Ascending aorta (tissue), 2 donors: Measurements from ENCODE around the gene NGRN. TPM values are rescaled to one million over a fixed set of nuclear protein-coding genes. Genes with fewer than 3 reads are reported as not detected.
"Not testable (repeated sequence)": the region's sequence is repeated elsewhere in the genome, so short reads cannot be mapped to it uniquely, and the experiment has no call there.

Source experiments
- DNase-seq, 2 donors: peaks; one replicate each; pipeline ENCODE4 v3.0.0-alpha.2; 2019; ENCODE audit warnings: low spot score in 2 of 2
- H3K27ac ChIP-seq, 2 donors: fragments of 200-600 bp; sonication (generic); one replicate each; pipeline ENCODE4 v1.5.1; 2016 to 2017; ENCODE audit warnings: mild to moderate bottlenecking in 1 of 2
- H3K27me3 ChIP-seq: fragments of 200-600 bp; sonication (generic); one replicate; pipeline ENCODE4 v1.5.1; 2017
- H3K36me3 ChIP-seq, 2 donors: fragments of 200-600 bp; sonication (generic); one replicate each; pipeline ENCODE4 v1.5.1; 2016
- H3K4me1 ChIP-seq, 2 donors: fragments of 200-600 bp; sonication (generic); one replicate each; pipeline ENCODE4 v1.5.1; 2016 to 2017; ENCODE audit warnings: mild to moderate bottlenecking in 1 of 2
- H3K4me3 ChIP-seq, 2 donors: fragments of 200-600 bp; sonication (generic); one replicate each; pipeline ENCODE4 v1.5.1; 2016 to 2017; ENCODE audit warnings: mild to moderate bottlenecking in 1 of 2
- H3K9me3 ChIP-seq, 2 donors: fragments of 200-600 bp; sonication (generic); one replicate each; pipeline ENCODE4 v1.5.1; 2016
- intact Hi-C: fragments of 100-400 bp; cut with DNase I; formaldehyde crosslinking; loops from one replicate; pipeline ENCODE4 v1.15.1; 2023
- total RNA-seq: library from RNA; depleted of rRNA; stranded (reverse); fragments of >200 nt; gene quantifications from one replicate; pipeline ENCODE4 v1.1.0, GENCODE V29; 2016
- TF ChIP-seq, protein P1 (sequence below), 3 experiments: fragments of 200-600 bp in 2 of 3; fragments of 450-650 bp in 1 of 3; sonication (generic) in 2 of 3; IDR thresholded peaks; one replicate each; pipeline ENCODE4 v1.5.1; 2016 to 2019; ENCODE audit warnings: antibody characterized with exemption in 3 of 3, mild to moderate bottlenecking in 1 of 3, moderate library complexity in 1 of 3

NGRN gene
- total RNA-seq, 1 donor from 2014 or later, result 58.0 TPM

DNA sequence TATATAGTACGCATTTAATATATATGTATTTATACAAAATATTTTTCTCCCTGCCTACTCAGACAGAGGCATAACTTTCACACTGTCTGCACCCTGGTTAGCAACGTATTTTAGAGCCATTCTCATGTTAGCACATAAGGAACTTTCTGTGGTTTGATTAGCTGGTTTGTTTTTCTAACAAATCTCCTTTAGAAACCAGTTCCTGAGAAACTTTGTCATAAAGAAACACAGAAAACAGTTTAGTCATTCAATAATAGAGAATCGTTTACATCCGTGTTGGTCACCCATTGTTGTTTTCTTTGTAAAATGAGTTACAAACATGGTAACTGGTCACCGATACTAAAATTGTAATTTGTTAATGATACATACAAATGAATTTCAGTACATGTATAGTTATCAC, 5.9 kb upstream of the NGRN start:
- H3K4me3 ChIP-seq, result no peak overlapping the region
- TF ChIP-seq, protein P1, sequence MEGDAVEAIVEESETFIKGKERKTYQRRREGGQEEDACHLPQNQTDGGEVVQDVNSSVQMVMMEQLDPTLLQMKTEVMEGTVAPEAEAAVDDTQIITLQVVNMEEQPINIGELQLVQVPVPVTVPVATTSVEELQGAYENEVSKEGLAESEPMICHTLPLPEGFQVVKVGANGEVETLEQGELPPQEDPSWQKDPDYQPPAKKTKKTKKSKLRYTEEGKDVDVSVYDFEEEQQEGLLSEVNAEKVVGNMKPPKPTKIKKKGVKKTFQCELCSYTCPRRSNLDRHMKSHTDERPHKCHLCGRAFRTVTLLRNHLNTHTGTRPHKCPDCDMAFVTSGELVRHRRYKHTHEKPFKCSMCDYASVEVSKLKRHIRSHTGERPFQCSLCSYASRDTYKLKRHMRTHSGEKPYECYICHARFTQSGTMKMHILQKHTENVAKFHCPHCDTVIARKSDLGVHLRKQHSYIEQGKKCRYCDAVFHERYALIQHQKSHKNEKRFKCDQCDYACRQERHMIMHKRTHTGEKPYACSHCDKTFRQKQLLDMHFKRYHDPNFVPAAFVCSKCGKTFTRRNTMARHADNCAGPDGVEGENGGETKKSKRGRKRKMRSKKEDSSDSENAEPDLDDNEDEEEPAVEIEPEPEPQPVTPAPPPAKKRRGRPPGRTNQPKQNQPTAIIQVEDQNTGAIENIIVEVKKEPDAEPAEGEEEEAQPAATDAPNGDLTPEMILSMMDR (IDR thresholded peaks at IDR 0.05), result no peak
- no peak overlapping the region for H3K27ac ChIP-seq
- no peaks in the 10 kb centered on the region for H3K36me3 ChIP-seq
- H3K27me3 ChIP-seq, result no peaks in the 10 kb centered on the region
- DNase-seq, result no peak
- no peaks in the 10 kb centered on the region for H3K9me3 ChIP-seq
- H3K4me1 ChIP-seq, result peaks cover 0 to 3% of the 10 kb centered on the region in 2 donors
- intact Hi-C loops, result no loop called here

GRCh38 chr15:90260731-90261130, 4.7 kb upstream of the NGRN start:
- H3K36me3 ChIP-seq, H3K27ac ChIP-seq, intact Hi-C loops: not testable (repeated sequence)

GRCh38 chr15:90261811-90262210, 3.7 kb upstream of the NGRN start:
- peaks cover 0 to 8% of the 10 kb centered on the region in 2 donors for H3K4me1 ChIP-seq
- intact Hi-C loops, result no loop called here
- H3K27me3 ChIP-seq, result no peaks in the 10 kb centered on the region
- TF ChIP-seq, protein P1 (IDR thresholded peaks at IDR 0.05), result no peak
- DNase-seq, result no peak
- no peaks in the 10 kb centered on the region for H3K9me3 ChIP-seq
- H3K4me3 ChIP-seq, result no peak overlapping the region
- H3K36me3 ChIP-seq, result no peaks in the 10 kb centered on the region
- H3K27ac ChIP-seq, result no peak overlapping the region

More at GRCh38 chr15:90260731-90261130, 4.7 kb upstream of the NGRN start:
- not testable (repeated sequence) for H3K27me3 ChIP-seq, H3K4me3 ChIP-seq, H3K9me3 ChIP-seq, H3K4me1 ChIP-seq, DNase-seq

GRCh38 chr15:90262426-90262825, 3.0 kb upstream of the NGRN start:
- H3K36me3 ChIP-seq, result no peaks in the 10 kb centered on the region

DNA sequence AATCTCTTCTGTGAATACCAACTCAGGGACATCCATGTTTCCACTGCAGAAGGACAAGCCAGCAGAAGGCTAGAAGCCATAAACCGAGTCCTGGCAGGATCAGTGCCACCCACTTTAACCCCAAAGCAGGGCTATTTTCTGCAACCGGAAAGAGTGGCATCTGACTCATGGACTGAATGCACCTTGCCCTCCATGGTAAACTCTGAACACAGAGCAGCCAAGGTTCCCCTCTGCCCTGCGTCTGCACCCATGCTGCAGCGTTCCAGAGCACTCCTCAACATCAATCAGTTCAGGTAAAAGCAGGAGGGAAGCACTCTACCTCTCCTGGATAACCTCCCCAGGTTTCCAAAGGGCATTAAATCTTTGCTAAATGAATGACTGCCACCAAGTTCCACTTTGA, 801 bp upstream of the NGRN start:
- Histone ChIP-seq H3K36me3 (no peaks in the 10 kb centered on the region), H3K4me1 (peaks cover 4 to 24% of the 10 kb centered on the region in 2 donors), H3K27me3 (no peaks in the 10 kb centered on the region), H3K9me3 (no peaks in the 10 kb centered on the region), H3K4me3 (peak overlapping the region; percentile 62 to 71), H3K27ac (peak overlapping the region; percentile 89 to 98)
- TF ChIP-seq, protein P1 (IDR thresholded peaks at IDR 0.05), result no peak
- intact Hi-C loops, result loop anchor here (1.0 to 2.0 kb wide), 2 partner anchors 16 to 30 kb away; partner anchors contain the start of genes GDPGP1 and TTLL13
- no peak for DNase-seq

More at GRCh38 chr15:90262426-90262825, 3.0 kb upstream of the NGRN start:
- Histone ChIP-seq H3K9me3 (no peaks in the 10 kb centered on the region), H3K27ac (no peak overlapping the region), H3K27me3 (no peaks in the 10 kb centered on the region), H3K4me3 (no peak overlapping the region), H3K4me1 (peaks cover 4 to 14% of the 10 kb centered on the region in 2 donors)
- TF ChIP-seq, protein P1 (IDR thresholded peaks at IDR 0.05), result no peak
- DNase-seq, result no peak
- intact Hi-C loops, result no loop called here

DNA sequence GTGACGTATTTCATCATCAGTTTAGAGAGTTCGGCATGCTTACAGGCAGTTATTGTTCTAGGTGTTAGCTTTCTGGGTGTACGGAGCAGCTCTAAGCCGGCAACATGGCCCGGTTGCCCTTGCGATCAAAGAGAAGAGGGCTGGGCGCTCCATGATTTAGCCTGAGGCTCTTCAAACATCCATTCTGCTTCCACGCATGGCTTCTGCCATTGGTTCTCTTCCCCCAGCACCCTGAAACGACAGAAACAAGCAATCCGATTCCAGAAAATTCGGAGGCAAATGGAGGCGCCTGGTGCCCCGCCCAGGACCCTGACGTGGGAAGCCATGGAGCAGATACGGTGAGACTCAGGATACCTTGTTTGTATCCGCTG, 574 bp downstream of the NGRN start:
- TF ChIP-seq, protein P1 (IDR thresholded peaks at IDR 0.05), result no peak
- Histone ChIP-seq H3K27ac (peak overlapping the region; percentile 89 to 98), H3K4me1 (peaks cover 4 to 26% of the 10 kb centered on the region in 2 donors), H3K4me3 (peak overlapping the region; percentile 62 to 71), H3K9me3 (no peaks in the 10 kb centered on the region), H3K27me3 (no peaks in the 10 kb centered on the region), H3K36me3 (peaks cover 7 to 14% of the 10 kb centered on the region in 2 donors)
- DNase-seq, result no peak
- intact Hi-C loops, result no loop called here
